SU-DHL-6 (cell line): ENCODE results near the gene TNS4.

Source experiments
- H2AFZ ChIP-seq: fragments of 200-600 bp; sonication (generic); 2 replicates; pipeline ENCODE4 v1.6.1; 2014; ENCODE audit warnings: low read depth, mild to moderate bottlenecking, moderate library complexity, mixed read lengths, antibody characterized with exemption, low read length; ENCODE audit not compliant: severe bottlenecking
- H3F3A ChIP-seq: fragments of 200-600 bp; shearing (Covaris generic); 2 replicates; pipeline ENCODE4 v1.6.0; 2016; ENCODE audit warnings: antibody characterized with exemption, mild to moderate bottlenecking; ENCODE audit not compliant: insufficient read depth
- H3K27ac ChIP-seq: fragments of 200-600 bp; sonication (generic); 2 replicates; pipeline ENCODE4 v1.5.1; 2016; ENCODE audit warnings: low read depth, mild to moderate bottlenecking, low read length, moderate library complexity, mixed read lengths
- H3K27me3 ChIP-seq: fragments of 200-600 bp; sonication (generic), shearing (Covaris generic); 2 replicates; pipeline ENCODE4 v1.6.0; 2014; ENCODE audit warnings: mild to moderate bottlenecking, low read length
- H3K36me3 ChIP-seq: fragments of 200-600 bp; sonication (generic); 2 replicates; pipeline ENCODE4 v1.6.1; 2014; ENCODE audit warnings: mild to moderate bottlenecking, low read length, mixed read lengths
- H3K4me2 ChIP-seq: fragments of 300-600, 200-600 bp; shearing (Covaris generic), sonication (generic); 2 replicates; pipeline ENCODE4 v1.6.0; 2014; ENCODE audit warnings: low read length, low read depth, mild to moderate bottlenecking; ENCODE audit not compliant: poor library complexity, severe bottlenecking
- H3K4me3 ChIP-seq: fragments of 200-600 bp; sonication (generic); 2 replicates; pipeline ENCODE4 v1.5.1; 2014; ENCODE audit warnings: antibody characterized with exemption, low read length, mild to moderate bottlenecking, mixed read lengths; ENCODE audit not compliant: insufficient read depth, poor library complexity, severe bottlenecking
- H3K79me2 ChIP-seq: fragments of 200-600 bp; sonication (generic); 2 replicates; pipeline ENCODE4 v1.6.1; 2014; ENCODE audit warnings: mild to moderate bottlenecking, low read length, moderate library complexity; ENCODE audit not compliant: insufficient read depth
- H3K9ac ChIP-seq: fragments of 200-600 bp; sonication (generic); 2 replicates; pipeline ENCODE4 v1.7.0; 2014; ENCODE audit warnings: mild to moderate bottlenecking, low read length
- H3K9me2 ChIP-seq: fragments of 200-600 bp; sonication (generic); replicated peaks from 2 replicates; pipeline ENCODE4 v1.6.1; 2014; ENCODE audit warnings: low read length; ENCODE audit not compliant: insufficient read depth
- H3K9me3 ChIP-seq: fragments of 200-600 bp; sonication (generic); 2 replicates; pipeline ENCODE4 v1.6.1; 2014; ENCODE audit warnings: low read length, mixed read lengths; ENCODE audit not compliant: insufficient read depth
- H4K20me1 ChIP-seq: fragments of 200-600 bp; sonication (generic); 2 replicates; pipeline ENCODE4 v1.6.1; 2014; ENCODE audit warnings: low read depth, mild to moderate bottlenecking, antibody characterized with exemption, low read length, moderate library complexity, mixed read lengths
- EZH2phosphoT487 ChIP-seq: fragments of 200-600 bp; sonication (generic), shearing (Covaris generic); conservative IDR thresholded peaks from 2 replicates; pipeline ENCODE4 v1.6.1; 2018; ENCODE audit warnings: mild to moderate bottlenecking, antibody characterized with exemption, low read length, moderate library complexity, mixed read lengths
- TF ChIP-seq, protein P1 (sequence below): fragments of 200-600 bp; sonication (generic); IDR thresholded peaks from one replicate; pipeline ENCODE4 v1.5.1; 2017; ENCODE audit warnings: antibody characterized with exemption, mild to moderate bottlenecking, low read length, moderate library complexity; ENCODE audit not compliant: insufficient read depth, poor library complexity, severe bottlenecking

Gene TNS4

DNA sequence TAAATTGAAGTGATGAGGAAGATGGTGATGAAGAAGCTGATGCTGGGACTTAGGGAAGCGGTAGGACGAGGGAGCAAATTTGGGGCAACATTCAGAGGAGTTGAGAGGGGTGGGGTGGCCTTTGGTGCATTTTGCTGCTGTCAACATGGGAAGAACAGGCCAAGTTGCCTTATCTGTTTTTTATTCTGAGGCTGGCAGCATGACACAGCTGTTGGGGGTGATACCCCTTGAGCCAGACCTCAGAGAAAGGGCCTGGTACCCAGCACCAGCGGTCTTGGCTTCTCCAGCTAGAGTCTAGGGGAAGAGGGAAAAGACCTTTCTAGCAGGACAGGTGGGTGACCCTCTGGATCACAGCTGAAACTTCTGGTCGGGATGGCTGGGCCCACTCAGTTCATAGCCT lies 53.6 kb downstream of the TNS4 start:
- no peak overlapping the region for H3K4me2 ChIP-seq
- H3K79me2 ChIP-seq, result no peaks in the 10 kb centered on the region
- 0 out of 2 replicates have a peak, but pooled peaks cover 4% of the 10 kb centered on the region for H3K27me3 ChIP-seq
- H3K36me3 ChIP-seq, result no peaks in the 10 kb centered on the region
- no peak overlapping the region for H3K4me3 ChIP-seq
- H3F3A ChIP-seq, result no peaks in the 10 kb centered on the region
- H4K20me1 ChIP-seq, result no peaks in the 10 kb centered on the region
- no peak overlapping the region for H2AFZ ChIP-seq
- no peak overlapping the region for H3K9ac ChIP-seq
- H3K9me2 ChIP-seq, result no peaks in the 10 kb centered on the region
- no peak overlapping the region for H3K27ac ChIP-seq
- H3K9me3 ChIP-seq, result no peaks in the 10 kb centered on the region
- TF ChIP-seq EZH2phosphoT487, result no peak
- TF ChIP-seq, protein P1, sequence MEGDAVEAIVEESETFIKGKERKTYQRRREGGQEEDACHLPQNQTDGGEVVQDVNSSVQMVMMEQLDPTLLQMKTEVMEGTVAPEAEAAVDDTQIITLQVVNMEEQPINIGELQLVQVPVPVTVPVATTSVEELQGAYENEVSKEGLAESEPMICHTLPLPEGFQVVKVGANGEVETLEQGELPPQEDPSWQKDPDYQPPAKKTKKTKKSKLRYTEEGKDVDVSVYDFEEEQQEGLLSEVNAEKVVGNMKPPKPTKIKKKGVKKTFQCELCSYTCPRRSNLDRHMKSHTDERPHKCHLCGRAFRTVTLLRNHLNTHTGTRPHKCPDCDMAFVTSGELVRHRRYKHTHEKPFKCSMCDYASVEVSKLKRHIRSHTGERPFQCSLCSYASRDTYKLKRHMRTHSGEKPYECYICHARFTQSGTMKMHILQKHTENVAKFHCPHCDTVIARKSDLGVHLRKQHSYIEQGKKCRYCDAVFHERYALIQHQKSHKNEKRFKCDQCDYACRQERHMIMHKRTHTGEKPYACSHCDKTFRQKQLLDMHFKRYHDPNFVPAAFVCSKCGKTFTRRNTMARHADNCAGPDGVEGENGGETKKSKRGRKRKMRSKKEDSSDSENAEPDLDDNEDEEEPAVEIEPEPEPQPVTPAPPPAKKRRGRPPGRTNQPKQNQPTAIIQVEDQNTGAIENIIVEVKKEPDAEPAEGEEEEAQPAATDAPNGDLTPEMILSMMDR, result no peak

DNA sequence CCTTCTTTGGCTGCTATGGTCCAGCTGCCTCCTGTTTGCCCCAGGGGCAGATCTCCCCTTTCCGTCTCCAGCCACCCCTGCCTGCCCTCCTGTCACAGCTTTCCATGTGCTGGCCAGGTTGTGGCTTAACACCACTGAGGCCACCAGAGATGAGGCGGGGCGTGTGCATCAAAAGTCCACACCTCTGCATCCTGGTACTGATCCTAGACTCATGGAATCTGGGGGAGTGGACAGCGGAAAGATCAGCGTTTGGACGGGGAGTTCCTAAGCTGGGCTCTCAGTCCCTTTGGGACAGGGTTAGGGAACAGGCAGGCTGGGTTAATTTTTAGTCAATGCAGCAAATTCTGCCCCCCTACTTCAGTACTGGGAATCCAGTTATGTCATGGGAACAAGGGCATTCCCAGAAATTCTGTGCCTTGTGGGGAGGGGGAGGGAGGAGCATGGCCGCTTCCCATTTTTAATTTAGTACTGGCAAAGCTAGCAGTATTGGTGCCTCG lies 54.2 kb downstream of the TNS4 start:
- no peaks in the 10 kb centered on the region for H3K79me2 ChIP-seq
- H3K27me3 ChIP-seq, result 0 out of 2 replicates have a peak, but pooled peaks cover 4% of the 10 kb centered on the region
- no peak overlapping the region for H2AFZ ChIP-seq
- no peaks in the 10 kb centered on the region for H3F3A ChIP-seq
- H3K9ac ChIP-seq, result no peak overlapping the region
- H3K36me3 ChIP-seq, result no peaks in the 10 kb centered on the region
- no peak overlapping the region for H3K27ac ChIP-seq
- H3K9me2 ChIP-seq, result no peaks in the 10 kb centered on the region
- H3K4me2 ChIP-seq, result no peak overlapping the region
- H3K4me3 ChIP-seq, result no peak overlapping the region
- TF ChIP-seq EZH2phosphoT487, result no peak
- TF ChIP-seq, protein P1, result no peak
- H3K9me3 ChIP-seq, result no peaks in the 10 kb centered on the region
- H4K20me1 ChIP-seq, result no peaks in the 10 kb centered on the region

DNA sequence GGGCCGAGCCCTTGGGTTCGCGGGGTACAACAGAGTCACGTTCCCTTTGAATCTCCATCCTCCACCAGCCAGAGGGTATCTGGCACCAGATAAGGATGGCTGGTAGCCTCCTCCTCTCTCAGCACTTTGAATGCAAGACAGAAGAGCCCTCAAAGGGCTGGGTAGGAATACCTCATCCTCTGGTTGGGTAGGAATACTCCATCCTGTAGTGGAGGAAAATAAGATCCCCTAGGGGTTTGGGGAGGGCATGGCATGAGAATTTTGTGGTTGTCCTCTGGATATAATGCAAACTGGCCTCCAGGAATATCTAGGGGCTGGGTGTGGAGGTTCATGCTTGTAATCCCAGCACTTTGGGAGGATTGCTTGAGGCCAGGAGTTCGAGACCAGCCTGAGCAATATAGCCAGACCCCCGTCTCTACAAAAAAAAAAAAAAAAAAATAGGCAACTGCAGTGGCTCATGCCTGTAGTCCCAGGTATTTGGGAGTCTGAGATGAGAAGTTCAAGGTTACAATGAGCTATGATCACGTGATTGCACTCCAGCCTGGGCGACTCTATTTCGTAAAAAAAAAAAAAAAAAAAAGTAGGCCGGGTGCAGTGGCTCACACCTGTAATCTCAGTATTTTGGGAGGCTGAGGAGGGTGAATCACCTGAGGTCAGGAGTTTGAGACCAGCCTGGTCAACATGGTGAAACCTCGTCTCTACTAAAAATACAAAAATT lies 55.5 kb downstream of the TNS4 start:
- TF ChIP-seq, protein P1, result no peak
- TF ChIP-seq EZH2phosphoT487, result no peak
- H3K4me3 ChIP-seq, result no peak overlapping the region
- H3K27me3 ChIP-seq, result 0 out of 2 replicates have a peak, but pooled peaks cover 4% of the 10 kb centered on the region
- H3K4me2 ChIP-seq, result no peak overlapping the region
- no peak overlapping the region for H2AFZ ChIP-seq
- no peak overlapping the region for H3K27ac ChIP-seq
- no peaks in the 10 kb centered on the region for H3K36me3 ChIP-seq
- H3K9ac ChIP-seq, result no peak overlapping the region
- H3K79me2 ChIP-seq, result no peaks in the 10 kb centered on the region
- H3K9me2 ChIP-seq, result no peaks in the 10 kb centered on the region
- H3F3A ChIP-seq, result no peaks in the 10 kb centered on the region
- H3K9me3 ChIP-seq, result no peaks in the 10 kb centered on the region
- H4K20me1 ChIP-seq, result no peaks in the 10 kb centered on the region
